Psoas muscle (tissue), 8 donors: Measurements from ENCODE around the gene SLC25A34. TPM values are rescaled to one million over a fixed set of nuclear protein-coding genes. Genes with fewer than 3 reads are reported as not detected.

Experiments used
- ATAC-seq, 4 donors: fragments of 200-7000 bp; cut with Tn5 transposase; one replicate each; pipeline ENCODE4 v1.9.1; 2020; ENCODE audit warnings: moderate library complexity in 3 of 4, mild to moderate bottlenecking in 2 of 4
- DNase-seq, 2 donors: peaks; one replicate each; pipeline ENCODE4 v3.0.0-alpha.2; 2020
- H3K27ac ChIP-seq: fragments of 200-600 bp; one replicate; pipeline ENCODE4 v1.8.0; 2022
- H3K27me3 ChIP-seq, 3 donors: fragments of 200-600 bp in 1 of 3; one replicate each; pipeline versions ENCODE4 v1.6.1 to v1.8.0; 2013 to 2022; ENCODE audit warnings: low read length in 2 of 3, mild to moderate bottlenecking in 2 of 3, moderate library complexity in 1 of 3; ENCODE audit not compliant: insufficient read depth in 3 of 3
- H3K36me3 ChIP-seq, 2 donors: fragments of 200-600 bp in 1 of 2; one replicate each; pipeline versions ENCODE4 v1.6.1 to v1.8.0; 2013 to 2022; ENCODE audit warnings: low read depth in 1 of 2, mild to moderate bottlenecking in 1 of 2, moderate library complexity in 1 of 2; ENCODE audit not compliant: insufficient read depth in 1 of 2
- H3K4me1 ChIP-seq: fragments of 200-600 bp; one replicate; pipeline ENCODE4 v1.8.0; 2022
- H3K4me3 ChIP-seq: fragments of 200-600 bp; one replicate; pipeline ENCODE4 v1.8.0; 2022; ENCODE audit warnings: mild to moderate bottlenecking
- H3K9me3 ChIP-seq: fragments of 200-600 bp; one replicate; pipeline ENCODE4 v1.8.0; 2022
- WGBS, 3 donors: extraction: QIAGEN DNeasy Blood & Tissue Kit; methylation state at CpG; one replicate each; pipeline versions ENCODE4 v1.1.6 to v1.1.7; 2013; 5-methylcytosine and 5-hydroxymethylcytosine counted together
- intact Hi-C, 2 donors: fragments of 100-400 bp; cut with DNase I; formaldehyde crosslinking; loops; one replicate each; pipeline versions ENCODE4 v1.11.0 to v1.14.2; 2022
- polyA plus RNA-seq, 3 donors: library from polyadenylated mRNA; stranded (reverse); fragments of 200-250 nt; gene quantifications; one replicate each; pipeline ENCODE4 v1.2.3, GENCODE V29; 2013
- total RNA-seq, 4 donors: library from RNA; stranded (reverse); fragmentation: NEBNext Ultra II Directional in 2 of 4; extraction: Animal tissue kit (Norgen Biotek cat#: 25700) in 2 of 4; gene quantifications; one replicate each; pipeline versions ENCODE4 v1.2.1 to v1.2.4, GENCODE V29; 2021 to 2023
- TF ChIP-seq, protein P1 (sequence below): fragments of 200-600 bp; IDR thresholded peaks from one replicate; pipeline ENCODE4 v1.8.0; 2022; ENCODE audit warnings: antibody characterized with exemption
- donor health status: healthy with polysubstance abuse.
- donor health status: DM: no; HTN: no; CAD: no; lungs with moderate emphysema.
- donor health status: Bipolar disorder and iron deficiency.
- donor health status: healthy.
- donor health status: DM: yes; HTN: yes; CAD: no.
- donor health status: DM: no; HTN: no; CAD: no.
- donor health status: DM: no; HTN: no; CAD: no.
- donor health status: DM: yes; HTN: yes; CAD: no.

The SLC25A34 gene
- total and polyA plus RNA-seq, 7 donors: 1.3 to 48.2 (median 10.1) TPM

DNA sequence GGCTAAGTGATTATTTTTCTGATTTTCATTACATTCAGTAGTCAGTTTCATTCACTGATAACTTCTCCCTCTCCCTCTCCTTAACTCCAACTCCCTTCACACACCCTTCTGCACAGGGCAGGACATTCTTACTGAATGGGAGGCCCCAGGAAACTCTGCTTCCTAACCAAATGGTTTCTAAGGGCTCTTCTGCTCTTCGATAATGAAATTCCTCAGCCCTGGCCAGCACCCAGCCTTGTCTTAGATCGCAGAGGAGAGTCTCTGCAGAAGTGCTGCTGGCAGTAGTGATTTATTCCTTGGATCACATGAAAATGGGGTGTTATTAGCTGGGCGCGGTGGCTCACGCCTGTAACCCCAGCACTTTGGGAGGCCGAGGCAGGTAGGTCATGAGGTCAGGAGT, 35.5 kb upstream of the SLC25A34 start:
- 65 to 79% (median 69%) methylated on average over 6 of the region's 6 CpGs for WGBS, 3 donors
- ATAC-seq: no peak

DNA sequence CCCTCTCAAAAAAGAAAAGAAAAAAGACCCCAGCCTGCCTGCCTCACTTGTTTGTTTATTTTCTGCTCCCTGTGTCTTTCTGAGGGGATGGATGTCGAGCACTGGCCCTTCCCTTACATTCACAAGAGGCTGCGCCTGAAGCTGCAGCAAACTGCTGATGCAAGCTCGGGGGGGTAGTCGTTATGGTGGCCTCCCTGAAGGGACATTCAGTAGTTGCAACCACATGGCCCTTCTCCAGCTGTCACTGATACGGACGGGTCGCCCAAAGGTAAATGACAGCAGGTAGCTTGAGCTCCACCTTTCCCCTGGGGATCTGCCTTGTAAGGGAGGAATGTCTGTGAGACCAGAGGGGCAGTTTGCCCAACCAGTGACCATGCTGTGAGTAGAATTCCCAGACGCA, 34.3 kb upstream of the SLC25A34 start:
- no peaks in the 10 kb centered on the region for H3K27me3 ChIP-seq

More for the DNA sequence above, 35.5 kb upstream of the SLC25A34 start:
- H3K4me1 ChIP-seq: peaks cover 52% of the 10 kb centered on the region
- peaks cover 6 to 19% of the 10 kb centered on the region in 2 donors for H3K36me3 ChIP-seq
- H3K9me3 ChIP-seq: no peaks in the 10 kb centered on the region
- intact Hi-C loops: no loop called here
- H3K27me3 ChIP-seq: no peaks in the 10 kb centered on the region
- H3K4me3 ChIP-seq: no peak overlapping the region
- H3K27ac ChIP-seq: no peak overlapping the region
- no peak for DNase-seq
- TF ChIP-seq, protein P1, sequence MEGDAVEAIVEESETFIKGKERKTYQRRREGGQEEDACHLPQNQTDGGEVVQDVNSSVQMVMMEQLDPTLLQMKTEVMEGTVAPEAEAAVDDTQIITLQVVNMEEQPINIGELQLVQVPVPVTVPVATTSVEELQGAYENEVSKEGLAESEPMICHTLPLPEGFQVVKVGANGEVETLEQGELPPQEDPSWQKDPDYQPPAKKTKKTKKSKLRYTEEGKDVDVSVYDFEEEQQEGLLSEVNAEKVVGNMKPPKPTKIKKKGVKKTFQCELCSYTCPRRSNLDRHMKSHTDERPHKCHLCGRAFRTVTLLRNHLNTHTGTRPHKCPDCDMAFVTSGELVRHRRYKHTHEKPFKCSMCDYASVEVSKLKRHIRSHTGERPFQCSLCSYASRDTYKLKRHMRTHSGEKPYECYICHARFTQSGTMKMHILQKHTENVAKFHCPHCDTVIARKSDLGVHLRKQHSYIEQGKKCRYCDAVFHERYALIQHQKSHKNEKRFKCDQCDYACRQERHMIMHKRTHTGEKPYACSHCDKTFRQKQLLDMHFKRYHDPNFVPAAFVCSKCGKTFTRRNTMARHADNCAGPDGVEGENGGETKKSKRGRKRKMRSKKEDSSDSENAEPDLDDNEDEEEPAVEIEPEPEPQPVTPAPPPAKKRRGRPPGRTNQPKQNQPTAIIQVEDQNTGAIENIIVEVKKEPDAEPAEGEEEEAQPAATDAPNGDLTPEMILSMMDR: no peak

DNA sequence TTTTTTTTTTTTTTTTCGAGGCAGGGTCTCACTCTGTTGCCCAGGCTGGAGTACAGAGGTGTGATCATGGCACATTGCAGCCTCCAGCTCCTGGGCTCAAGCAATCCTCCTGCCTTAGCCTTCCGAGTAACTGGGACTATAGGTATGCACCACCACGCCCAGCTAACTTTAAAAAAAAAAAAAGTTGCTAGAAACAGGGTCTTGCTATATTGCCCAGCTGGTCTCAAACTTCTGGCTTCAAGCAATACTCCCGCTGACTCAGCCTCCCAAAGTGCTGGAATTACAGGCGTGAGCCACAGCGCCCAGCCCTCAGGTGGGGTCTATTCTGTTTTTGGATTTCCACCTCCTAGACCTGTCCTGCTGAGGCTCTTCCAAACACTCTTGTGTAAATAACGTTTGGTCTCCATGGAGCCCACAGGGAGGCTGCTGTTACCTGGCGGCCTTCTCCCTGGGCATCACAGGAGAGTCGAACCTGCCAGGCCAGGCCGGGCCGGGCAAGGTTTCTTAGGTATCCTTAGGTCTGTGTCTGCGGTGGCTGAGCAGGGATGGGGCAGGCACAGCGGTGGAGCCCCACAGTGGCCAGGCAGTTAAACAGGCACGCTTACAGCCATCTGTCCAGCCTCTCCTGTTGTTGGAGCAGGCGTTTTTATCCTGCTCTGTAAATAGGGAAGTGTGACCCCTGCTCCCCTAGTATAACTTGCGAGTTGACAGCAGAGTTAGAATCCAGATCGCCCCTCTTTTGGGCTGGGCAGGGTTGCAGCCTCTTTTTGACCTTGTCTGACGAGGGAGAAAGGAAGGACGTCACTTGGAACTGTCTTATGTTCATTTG, 33.1 kb upstream of the SLC25A34 start:
- Histone ChIP-seq H3K27me3 (no peaks in the 10 kb centered on the region), H3K9me3 (no peaks in the 10 kb centered on the region), H3K36me3 (peaks cover 0 to 8% of the 10 kb centered on the region in 2 donors), H3K4me3 (peak overlapping the region; percentile 5), H3K4me1 (peaks cover 66% of the 10 kb centered on the region), H3K27ac (peak overlapping the region; percentile 94)
- 54 to 74% (median 59%) methylated on average over 18 to 19 of the region's 19 CpGs for WGBS, 3 donors
- intact Hi-C loops: no loop called here
- TF ChIP-seq, protein P1: peak; percentile 36
- ATAC-seq (peak; percentile 57 to 63 (median 60)), DNase-seq (no peak)

More for the DNA sequence above, 34.3 kb upstream of the SLC25A34 start:
- Histone ChIP-seq H3K36me3 (peaks cover 4 to 8% of the 10 kb centered on the region in 2 donors), H3K27ac (peak overlapping the region; percentile 94), H3K4me1 (peaks cover 59% of the 10 kb centered on the region), H3K9me3 (no peaks in the 10 kb centered on the region), H3K4me3 (no peak overlapping the region)
- TF ChIP-seq, protein P1: no peak
- intact Hi-C loops: no loop called here
- WGBS, 3 donors: 85 to 90% (median 88%) methylated on average over 8 of the region's 8 CpGs
- ATAC-seq (no peak), DNase-seq (no peak)

DNA sequence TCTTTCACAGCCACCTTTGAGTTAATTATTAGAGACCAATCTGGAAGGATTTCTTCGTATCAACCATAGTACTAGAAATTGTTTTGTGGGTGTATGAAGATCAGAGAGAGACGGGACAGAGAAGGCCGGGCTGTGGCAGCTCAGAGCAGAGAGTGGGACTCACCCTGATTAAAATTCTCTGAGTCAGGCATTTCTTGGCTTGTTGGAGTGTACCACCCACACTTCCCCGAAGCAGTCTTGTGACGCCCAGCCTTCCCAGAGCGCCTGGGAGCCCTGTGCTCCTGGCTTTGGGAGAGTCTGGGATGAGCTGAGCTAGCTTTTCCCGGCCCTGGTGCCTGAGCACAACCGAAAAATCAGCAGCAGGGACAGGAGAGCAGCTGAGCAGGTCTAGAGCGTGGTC, 32.5 kb upstream of the SLC25A34 start:
- peak overlapping the region; percentile 5 for H3K4me3 ChIP-seq
- 18 to 47% (median 20%) methylated on average over 9 of the region's 9 CpGs for WGBS, 3 donors

More for the DNA sequence above, 32.5 kb upstream of the SLC25A34 start:
- H3K4me1 ChIP-seq: peaks cover 72% of the 10 kb centered on the region
- DNase-seq: peak; percentile 82 to 83
- no peaks in the 10 kb centered on the region for H3K9me3 ChIP-seq
- TF ChIP-seq, protein P1: no peak
- peak overlapping the region; percentile 94 for H3K27ac ChIP-seq
- peaks cover 0 to 8% of the 10 kb centered on the region in 2 donors for H3K36me3 ChIP-seq
- intact Hi-C loops: no loop called here
- no peaks in the 10 kb centered on the region for H3K27me3 ChIP-seq
- peak; percentile 50 to 80 (median 69) for ATAC-seq
